Ishikawa (cell line): ENCODE results near the gene NUDC.
A peak's percentile ranks its signal among the peaks of the same experiment; 100 is the strongest.

Source experiments
- EGR1 ChIP-seq: IDR thresholded peaks from 2 replicates; pipeline ENCODE4 v1.6.1; 2012
- EP300 ChIP-seq: IDR thresholded peaks from 2 replicates; pipeline ENCODE4 v1.6.1; 2012; ENCODE audit warnings: borderline replicate concordance
- FOXM1 ChIP-seq: IDR thresholded peaks from 2 replicates; pipeline ENCODE4 v1.6.1; 2012; ENCODE audit warnings: low read depth, borderline replicate concordance
- RAD21 ChIP-seq: IDR thresholded peaks from 2 replicates; pipeline ENCODE4 v1.6.1; 2012; ENCODE audit warnings: low read depth
- TAF1 ChIP-seq: IDR thresholded peaks from 2 replicates; pipeline ENCODE4 v1.6.1; 2012; ENCODE audit warnings: low read depth, mild to moderate bottlenecking
- TCF12 ChIP-seq: IDR thresholded peaks from 2 replicates; pipeline ENCODE4 v1.6.1; 2012; ENCODE audit warnings: low read depth
- TEAD4 ChIP-seq: IDR thresholded peaks from 2 replicates; pipeline ENCODE4 v1.6.1; 2012
- ZBTB7A ChIP-seq: IDR thresholded peaks from 2 replicates; pipeline ENCODE4 v1.6.1; 2012; ENCODE audit warnings: low read depth
- TF ChIP-seq, protein P1 (sequence below): IDR thresholded peaks from 2 replicates; pipeline ENCODE4 v1.6.1; 2012; ENCODE audit warnings: low read depth, mild to moderate bottlenecking

- TF ChIP-seq EGR1 (peak; percentile 59; the same call in 1 of the 2 replicates), FOXM1 (no peak), TAF1 (peak; percentile 71), RAD21 (no peak), ZBTB7A (peak; percentile 43; the same call in 1 of the 2 replicates), TCF12 (peak; percentile 83), EP300 (peak; percentile 39; the same call in 1 of the 2 replicates), TEAD4 (peak; percentile 37; the same call in 1 of the 2 replicates)
- TF ChIP-seq, protein P1, sequence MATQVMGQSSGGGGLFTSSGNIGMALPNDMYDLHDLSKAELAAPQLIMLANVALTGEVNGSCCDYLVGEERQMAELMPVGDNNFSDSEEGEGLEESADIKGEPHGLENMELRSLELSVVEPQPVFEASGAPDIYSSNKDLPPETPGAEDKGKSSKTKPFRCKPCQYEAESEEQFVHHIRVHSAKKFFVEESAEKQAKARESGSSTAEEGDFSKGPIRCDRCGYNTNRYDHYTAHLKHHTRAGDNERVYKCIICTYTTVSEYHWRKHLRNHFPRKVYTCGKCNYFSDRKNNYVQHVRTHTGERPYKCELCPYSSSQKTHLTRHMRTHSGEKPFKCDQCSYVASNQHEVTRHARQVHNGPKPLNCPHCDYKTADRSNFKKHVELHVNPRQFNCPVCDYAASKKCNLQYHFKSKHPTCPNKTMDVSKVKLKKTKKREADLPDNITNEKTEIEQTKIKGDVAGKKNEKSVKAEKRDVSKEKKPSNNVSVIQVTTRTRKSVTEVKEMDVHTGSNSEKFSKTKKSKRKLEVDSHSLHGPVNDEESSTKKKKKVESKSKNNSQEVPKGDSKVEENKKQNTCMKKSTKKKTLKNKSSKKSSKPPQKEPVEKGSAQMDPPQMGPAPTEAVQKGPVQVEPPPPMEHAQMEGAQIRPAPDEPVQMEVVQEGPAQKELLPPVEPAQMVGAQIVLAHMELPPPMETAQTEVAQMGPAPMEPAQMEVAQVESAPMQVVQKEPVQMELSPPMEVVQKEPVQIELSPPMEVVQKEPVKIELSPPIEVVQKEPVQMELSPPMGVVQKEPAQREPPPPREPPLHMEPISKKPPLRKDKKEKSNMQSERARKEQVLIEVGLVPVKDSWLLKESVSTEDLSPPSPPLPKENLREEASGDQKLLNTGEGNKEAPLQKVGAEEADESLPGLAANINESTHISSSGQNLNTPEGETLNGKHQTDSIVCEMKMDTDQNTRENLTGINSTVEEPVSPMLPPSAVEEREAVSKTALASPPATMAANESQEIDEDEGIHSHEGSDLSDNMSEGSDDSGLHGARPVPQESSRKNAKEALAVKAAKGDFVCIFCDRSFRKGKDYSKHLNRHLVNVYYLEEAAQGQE, result no peak
Observed at GRCh38 chr1:26959722-26960624, 38.4 kb downstream of the NUDC start, which contains the start of gene KDF1.
